HUES64 (cell line): ENCODE data around the gene FHIT.

Experiments used
- H3K27ac ChIP-seq: 2 replicates; pipeline ENCODE4 v1.7.0; 2013; ENCODE audit warnings: low read depth, low read length, inconsistent platforms
- H3K27me3 ChIP-seq: 2 replicates; pipeline ENCODE4 v1.6.1; 2013; ENCODE audit warnings: mild to moderate bottlenecking, low read length; ENCODE audit not compliant: insufficient read depth
- H3K36me3 ChIP-seq: 2 replicates; pipeline ENCODE4 v1.6.1; 2013; ENCODE audit warnings: mild to moderate bottlenecking, low read length; ENCODE audit not compliant: insufficient read depth
- H3K4me1 ChIP-seq: 2 replicates; pipeline ENCODE4 v1.6.1; 2013; ENCODE audit warnings: mild to moderate bottlenecking, low read length, moderate library complexity; ENCODE audit not compliant: insufficient read depth
- H3K4me3 ChIP-seq: 2 replicates; pipeline ENCODE4 v1.5.1; 2013; ENCODE audit warnings: mild to moderate bottlenecking, low read length, moderate library complexity
- H3K9ac ChIP-seq: 2 replicates; pipeline ENCODE4 v1.6.1; 2013; ENCODE audit warnings: mild to moderate bottlenecking, low read depth, low read length
- H3K9me3 ChIP-seq: 2 replicates; pipeline ENCODE4 v1.6.1; 2013; ENCODE audit warnings: low read depth, low read length; ENCODE audit not compliant: insufficient read depth
- WGBS: fragments of 150-250, 120-280 bp; methylation state at CpG from one replicate; pipeline ENCODE4 v1.1.7; 2013; ENCODE audit warnings: missing lambda C conversion rate; 5-methylcytosine and 5-hydroxymethylcytosine counted together

Gene FHIT

GRCh38 chr3:59979542-59979941 lies 1271.7 kb downstream of the FHIT start:
- H3K27me3 ChIP-seq, result no peaks in the 10 kb centered on the region
- H3K27ac ChIP-seq, result no peak overlapping the region
- H3K9me3 ChIP-seq, result no peaks in the 10 kb centered on the region
- no peak overlapping the region for H3K9ac ChIP-seq
- H3K4me1 ChIP-seq, result no peaks in the 10 kb centered on the region
- no peaks in the 10 kb centered on the region for H3K36me3 ChIP-seq
- 89% methylated on average over 6 of the region's 6 CpGs for WGBS
- H3K4me3 ChIP-seq, result no peak overlapping the region

GRCh38 chr3:59978979-59979378 lies 1272.3 kb downstream of the FHIT start:
- H3K9ac ChIP-seq, result no peak overlapping the region
- no peaks in the 10 kb centered on the region for H3K9me3 ChIP-seq
- no peaks in the 10 kb centered on the region for H3K4me1 ChIP-seq
- no peaks in the 10 kb centered on the region for H3K36me3 ChIP-seq
- H3K4me3 ChIP-seq, result no peak overlapping the region
- no peak overlapping the region for H3K27ac ChIP-seq
- H3K27me3 ChIP-seq, result no peaks in the 10 kb centered on the region

- H3K4me3 ChIP-seq, result no peak overlapping the region
- H3K27me3 ChIP-seq, result no peaks in the 10 kb centered on the region
- no peak overlapping the region for H3K27ac ChIP-seq
- peaks cover 9% of the 10 kb centered on the region; the same call in 1 of the 2 replicates for H3K4me1 ChIP-seq
- H3K36me3 ChIP-seq, result no peaks in the 10 kb centered on the region
- no peak overlapping the region for H3K9ac ChIP-seq
- 91% methylated on average over 3 of the region's 4 CpGs for WGBS
- H3K9me3 ChIP-seq, result no peaks in the 10 kb centered on the region
Observed at GRCh38 chr3:59970796-59971195, 1280.5 kb downstream of the FHIT start.

- Histone ChIP-seq H3K9me3 (no peaks in the 10 kb centered on the region), H3K9ac (no peak overlapping the region), H3K4me3 (no peak overlapping the region), H3K4me1 (peaks cover 9% of the 10 kb centered on the region; the same call in 1 of the 2 replicates), H3K36me3 (no peaks in the 10 kb centered on the region), H3K27me3 (no peaks in the 10 kb centered on the region), H3K27ac (no peak overlapping the region)
- 88% methylated on average over 6 of the region's 6 CpGs for WGBS
Observed at GRCh38 chr3:59970376-59970775, 1280.9 kb downstream of the FHIT start.

- Histone ChIP-seq H3K36me3 (no peaks in the 10 kb centered on the region), H3K4me1 (peaks cover 9% of the 10 kb centered on the region; the same call in 1 of the 2 replicates), H3K27me3 (no peaks in the 10 kb centered on the region), H3K9me3 (no peaks in the 10 kb centered on the region), H3K4me3 (no peak overlapping the region), H3K27ac (no peak overlapping the region), H3K9ac (no peak overlapping the region)
- WGBS, result 89% methylated on average over 5 of the region's 5 CpGs
Observed at GRCh38 chr3:59968513-59969045, 1282.7 kb downstream of the FHIT start.

GRCh38 chr3:59963676-59964075 lies 1287.6 kb downstream of the FHIT start:
- H3K27ac ChIP-seq, result no peak overlapping the region
- H3K36me3 ChIP-seq, result no peaks in the 10 kb centered on the region
- peaks cover 12% of the 10 kb centered on the region for H3K4me1 ChIP-seq
- no peak overlapping the region for H3K4me3 ChIP-seq
- H3K9ac ChIP-seq, result no peak overlapping the region
- 0 out of 2 replicates have a peak, but pooled peaks cover 2% of the 10 kb centered on the region for H3K9me3 ChIP-seq
- no peaks in the 10 kb centered on the region for H3K27me3 ChIP-seq
- 97% methylated on average over 4 of the region's 4 CpGs for WGBS

- no peak overlapping the region for H3K4me3 ChIP-seq
Observed at GRCh38 chr3:59957150-59957549, 1294.1 kb downstream of the FHIT start.

GRCh38 chr3:59953104-59953503 lies 1298.1 kb downstream of the FHIT start:
- no peaks in the 10 kb centered on the region for H3K4me1 ChIP-seq
- H3K9me3 ChIP-seq, result no peaks in the 10 kb centered on the region
- no peaks in the 10 kb centered on the region for H3K27me3 ChIP-seq
- H3K36me3 ChIP-seq, result no peaks in the 10 kb centered on the region
- WGBS, result 96% methylated on average over 7 of the region's 7 CpGs
- no peak overlapping the region for H3K27ac ChIP-seq
- H3K4me3 ChIP-seq, result no peak overlapping the region
- no peak overlapping the region for H3K9ac ChIP-seq

More at GRCh38 chr3:59957150-59957549, 1294.1 kb downstream of the FHIT start:
- Histone ChIP-seq H3K27me3 (no peaks in the 10 kb centered on the region), H3K4me1 (peaks cover 1% of the 10 kb centered on the region; the same call in 1 of the 2 replicates), H3K36me3 (no peaks in the 10 kb centered on the region), H3K27ac (no peak overlapping the region), H3K9me3 (0 out of 2 replicates have a peak, but pooled peaks cover 2% of the 10 kb centered on the region), H3K9ac (no peak overlapping the region)
- 91% methylated on average over 1 of the region's 2 CpGs for WGBS

- WGBS, result 100% methylated on average over 2 of the region's 5 CpGs
- no peaks in the 10 kb centered on the region for H3K4me1 ChIP-seq
- no peak overlapping the region for H3K27ac ChIP-seq
- H3K4me3 ChIP-seq, result no peak overlapping the region
- no peaks in the 10 kb centered on the region for H3K36me3 ChIP-seq
- H3K27me3 ChIP-seq, result no peaks in the 10 kb centered on the region
- H3K9ac ChIP-seq, result no peak overlapping the region
- 0 out of 2 replicates have a peak, but pooled peaks cover 3% of the 10 kb centered on the region for H3K9me3 ChIP-seq
Observed at GRCh38 chr3:59949311-59949710, 1301.9 kb downstream of the FHIT start.

- no peaks in the 10 kb centered on the region for H3K27me3 ChIP-seq
- no CpG with 5 or more reads among the region's 1 CpG for WGBS
- H3K4me1 ChIP-seq, result no peaks in the 10 kb centered on the region
- H3K27ac ChIP-seq, result no peak overlapping the region
- no peaks in the 10 kb centered on the region for H3K36me3 ChIP-seq
- no peak overlapping the region for H3K4me3 ChIP-seq
- H3K9ac ChIP-seq, result no peak overlapping the region
- H3K9me3 ChIP-seq, result 0 out of 2 replicates have a peak, but pooled peaks cover 3% of the 10 kb centered on the region
Observed at GRCh38 chr3:59946401-59946800, 1304.9 kb downstream of the FHIT start.

GRCh38 chr3:59940718-59941117 lies 1310.5 kb downstream of the FHIT start:
- Histone ChIP-seq H3K27me3 (no peaks in the 10 kb centered on the region), H3K9ac (no peak overlapping the region), H3K27ac (no peak overlapping the region), H3K4me1 (no peaks in the 10 kb centered on the region), H3K4me3 (no peak overlapping the region), H3K9me3 (0 out of 2 replicates have a peak, but pooled peaks cover 3% of the 10 kb centered on the region), H3K36me3 (no peaks in the 10 kb centered on the region)
- WGBS, result 93% methylated on average over 3 of the region's 3 CpGs
